Calu3 (cell line): ENCODE measurements around the gene NEK6. TPM values are rescaled to one million over a fixed set of nuclear protein-coding genes. Genes with fewer than 3 reads are reported as not detected.

ENCODE experiments used
- BruUV-seq: library from RNA; stranded (reverse); fragments of 400-500 nt; replicated peaks from 2 replicates; lab custom pipeline; 2021; lab: Mats Ljungman, UMichigan
- CTCF ChIA-PET: fragments of 300-600 bp; sonication (Branson Sonifier 250); formaldehyde crosslinking; loops from one replicate; lab custom pipeline; 2022; ENCODE audit warnings: antibody characterized with exemption; lab: Charles Lee
- DNase-seq: peaks from one replicate; pipeline ENCODE4 v3.0.0; 2022
- H3K27ac Mint-ChIP-seq: one replicate; pipeline ENCODE4 v1.8.0; 2022; ENCODE audit warnings: mixed read lengths; ENCODE audit not compliant: unreplicated experiment
- H3K27me3 Mint-ChIP-seq: one replicate; pipeline ENCODE4 v1.8.0; 2022; ENCODE audit warnings: mixed read lengths; ENCODE audit not compliant: unreplicated experiment
- H3K36me3 Mint-ChIP-seq: one replicate; pipeline ENCODE4 v1.8.0; 2022; ENCODE audit warnings: mild to moderate bottlenecking, moderate library complexity, mixed read lengths; ENCODE audit not compliant: insufficient read depth, unreplicated experiment
- H3K4me1 Mint-ChIP-seq: one replicate; pipeline ENCODE4 v1.8.0; 2022; ENCODE audit warnings: mild to moderate bottlenecking, low read depth, mixed read lengths; ENCODE audit not compliant: unreplicated experiment
- H3K4me3 Mint-ChIP-seq: one replicate; pipeline ENCODE4 v1.8.0; 2022; ENCODE audit warnings: mild to moderate bottlenecking, low read depth, moderate library complexity, mixed read lengths; ENCODE audit not compliant: unreplicated experiment
- H3K9me3 Mint-ChIP-seq: one replicate; pipeline ENCODE4 v1.8.0; 2022; ENCODE audit warnings: low read depth, mixed read lengths; ENCODE audit not compliant: unreplicated experiment
- intact Hi-C: fragments of 100-400 bp; cut with micrococcal nuclease; formaldehyde crosslinking; loops from one replicate; pipeline ENCODE4 v1.10.0; 2022; ENCODE audit not compliant: unreplicated experiment
- total RNA-seq: library from RNA; stranded (reverse); gene quantifications from 2 replicates; pipeline ENCODE4 v1.2.3, GENCODE V29; 2022
- TF ChIP-seq, protein P1 (sequence below): fragments of 200-600 bp; IDR thresholded peaks from one replicate; pipeline ENCODE4 v1.8.0; 2022; ENCODE audit warnings: antibody characterized with exemption; ENCODE audit not compliant: unreplicated experiment

The NEK6 gene
- total RNA-seq, 1 experiment from 2014 or later = 43.0 TPM

DNA sequence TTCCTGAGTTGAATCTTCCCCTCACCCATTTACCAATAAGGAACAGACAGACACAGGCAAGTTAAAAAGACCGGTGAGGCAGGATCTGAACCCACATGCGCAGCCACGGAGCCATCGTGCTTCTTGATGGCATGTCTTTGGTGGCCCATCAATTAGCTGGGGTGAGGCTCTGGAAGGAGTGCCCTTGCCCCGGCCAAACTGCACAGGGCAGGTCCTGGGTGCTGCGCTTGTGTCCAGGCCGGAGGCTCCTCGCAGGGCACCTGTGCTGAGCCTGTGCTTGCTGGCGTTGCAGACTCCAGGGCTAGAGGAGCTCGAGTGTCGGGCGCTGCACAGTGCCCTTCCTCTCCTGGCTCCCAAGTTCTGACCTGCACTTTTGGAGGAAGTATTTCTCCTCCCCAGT is 91.1 kb downstream of the NEK6 start:
- CTCF ChIA-PET = no interaction called here
- TF ChIP-seq, protein P1, sequence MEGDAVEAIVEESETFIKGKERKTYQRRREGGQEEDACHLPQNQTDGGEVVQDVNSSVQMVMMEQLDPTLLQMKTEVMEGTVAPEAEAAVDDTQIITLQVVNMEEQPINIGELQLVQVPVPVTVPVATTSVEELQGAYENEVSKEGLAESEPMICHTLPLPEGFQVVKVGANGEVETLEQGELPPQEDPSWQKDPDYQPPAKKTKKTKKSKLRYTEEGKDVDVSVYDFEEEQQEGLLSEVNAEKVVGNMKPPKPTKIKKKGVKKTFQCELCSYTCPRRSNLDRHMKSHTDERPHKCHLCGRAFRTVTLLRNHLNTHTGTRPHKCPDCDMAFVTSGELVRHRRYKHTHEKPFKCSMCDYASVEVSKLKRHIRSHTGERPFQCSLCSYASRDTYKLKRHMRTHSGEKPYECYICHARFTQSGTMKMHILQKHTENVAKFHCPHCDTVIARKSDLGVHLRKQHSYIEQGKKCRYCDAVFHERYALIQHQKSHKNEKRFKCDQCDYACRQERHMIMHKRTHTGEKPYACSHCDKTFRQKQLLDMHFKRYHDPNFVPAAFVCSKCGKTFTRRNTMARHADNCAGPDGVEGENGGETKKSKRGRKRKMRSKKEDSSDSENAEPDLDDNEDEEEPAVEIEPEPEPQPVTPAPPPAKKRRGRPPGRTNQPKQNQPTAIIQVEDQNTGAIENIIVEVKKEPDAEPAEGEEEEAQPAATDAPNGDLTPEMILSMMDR = no peak
- no peaks in the 10 kb centered on the region for H3K27me3 Mint-ChIP-seq
- H3K9me3 Mint-ChIP-seq = no peaks in the 10 kb centered on the region
- H3K27ac Mint-ChIP-seq = no peak overlapping the region
- no peaks in the 10 kb centered on the region for H3K4me1 Mint-ChIP-seq
- peaks cover 58% of the 10 kb centered on the region for H3K36me3 Mint-ChIP-seq
- H3K4me3 Mint-ChIP-seq = no peak overlapping the region
- intact Hi-C loops = no loop called here
- BruUV-seq = no TSS peak
- no peak for DNase-seq

GRCh38 chr9:124349267-124349666 is 91.5 kb downstream of the NEK6 start:
- TF ChIP-seq, protein P1 = no peak
- CTCF ChIA-PET = no interaction called here

DNA sequence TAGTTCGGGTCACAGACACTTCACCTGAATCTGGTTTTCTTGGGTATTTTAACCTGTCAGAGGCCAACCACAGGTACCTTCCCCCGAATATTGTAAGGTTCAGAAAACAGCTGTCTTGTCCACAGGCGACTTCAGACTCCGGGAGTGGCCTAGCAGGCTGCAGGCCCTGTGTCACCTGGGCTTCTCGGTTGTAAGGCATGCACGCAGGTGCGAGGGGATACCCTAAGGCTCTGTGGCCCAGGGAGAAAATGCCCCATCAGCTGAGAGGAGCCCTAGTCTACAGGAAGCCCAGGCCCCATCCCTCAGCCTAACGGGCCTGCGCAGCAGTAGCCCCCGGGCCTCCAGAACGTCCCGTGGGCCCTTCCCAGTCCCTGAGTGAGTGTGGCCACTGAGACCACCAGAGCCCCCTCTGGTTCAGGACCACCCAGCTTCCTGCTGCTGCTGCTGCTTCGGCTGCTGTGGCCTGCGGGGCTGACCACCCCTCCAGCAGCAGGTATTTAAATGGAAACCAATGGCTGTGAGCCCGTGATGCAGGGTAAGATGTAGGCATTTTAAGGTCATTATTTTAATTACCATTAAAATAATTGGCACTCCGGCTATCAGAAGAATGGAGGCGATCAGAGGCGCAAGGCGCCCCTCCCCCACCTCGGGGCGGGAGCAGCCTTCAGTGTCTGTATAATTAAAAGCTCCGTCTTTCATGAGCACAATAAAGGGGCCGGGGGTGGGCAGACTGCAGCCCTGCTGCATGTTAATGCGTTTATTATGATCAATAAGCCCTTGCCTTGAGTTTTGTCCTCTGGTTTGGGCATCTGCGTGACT is 92.1 kb downstream of the NEK6 start:
- intact Hi-C loops = no loop called here
- TF ChIP-seq, protein P1 = no peak
- Mint-ChIP-seq H3K4me1 (no peaks in the 10 kb centered on the region), H3K4me3 (no peak overlapping the region), H3K27me3 (no peaks in the 10 kb centered on the region), H3K36me3 (peaks cover 55% of the 10 kb centered on the region), H3K27ac (no peak overlapping the region), H3K9me3 (no peaks in the 10 kb centered on the region)
- CTCF ChIA-PET = no interaction called here
- BruUV-seq = no TSS peak
- DNase-seq = no peak

More at GRCh38 chr9:124349267-124349666, 91.5 kb downstream of the NEK6 start:
- BruUV-seq = no TSS peak
- Mint-ChIP-seq H3K4me1 (no peaks in the 10 kb centered on the region), H3K27me3 (no peaks in the 10 kb centered on the region), H3K36me3 (peaks cover 57% of the 10 kb centered on the region), H3K4me3 (no peak overlapping the region), H3K9me3 (no peaks in the 10 kb centered on the region), H3K27ac (no peak overlapping the region)
- intact Hi-C loops = no loop called here
- no peak for DNase-seq

- no peak overlapping the region for H3K27ac Mint-ChIP-seq
- intact Hi-C loops = no loop called here
- no peak overlapping the region for H3K4me3 Mint-ChIP-seq
- TF ChIP-seq, protein P1 = no peak
- no TSS peak for BruUV-seq
- CTCF ChIA-PET = no interaction called here
- no peak for DNase-seq
- no peaks in the 10 kb centered on the region for H3K9me3 Mint-ChIP-seq
- H3K4me1 Mint-ChIP-seq = no peaks in the 10 kb centered on the region
- peaks cover 56% of the 10 kb centered on the region for H3K36me3 Mint-ChIP-seq
- no peaks in the 10 kb centered on the region for H3K27me3 Mint-ChIP-seq
These were observed 92.9 kb downstream of the NEK6 start for GRCh38 chr9:124350494-124351263.
